ENCODE measurements around the gene LRFN2.

The LRFN2 gene

DNA sequence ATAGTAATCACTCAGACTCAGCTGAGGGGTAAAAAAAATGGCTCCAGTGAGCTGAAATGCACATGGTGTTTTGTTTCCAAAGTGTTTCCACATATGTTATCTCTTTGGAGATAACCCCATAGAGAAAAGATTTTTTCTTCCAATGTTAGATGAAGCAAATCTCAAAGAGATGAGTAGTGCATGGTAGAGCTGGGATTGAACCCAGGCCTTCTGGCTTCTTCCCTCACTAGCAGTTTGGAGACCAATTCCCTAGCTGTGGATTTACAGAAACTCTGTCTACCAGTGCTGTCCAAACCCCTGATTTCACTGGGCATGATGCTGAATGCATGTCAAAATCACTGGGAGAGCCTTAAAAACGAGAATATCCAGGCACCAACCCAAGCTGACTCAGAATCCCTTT lies 165.1 kb downstream of the LRFN2 start:
- TF ChIP-seq, protein P1, sequence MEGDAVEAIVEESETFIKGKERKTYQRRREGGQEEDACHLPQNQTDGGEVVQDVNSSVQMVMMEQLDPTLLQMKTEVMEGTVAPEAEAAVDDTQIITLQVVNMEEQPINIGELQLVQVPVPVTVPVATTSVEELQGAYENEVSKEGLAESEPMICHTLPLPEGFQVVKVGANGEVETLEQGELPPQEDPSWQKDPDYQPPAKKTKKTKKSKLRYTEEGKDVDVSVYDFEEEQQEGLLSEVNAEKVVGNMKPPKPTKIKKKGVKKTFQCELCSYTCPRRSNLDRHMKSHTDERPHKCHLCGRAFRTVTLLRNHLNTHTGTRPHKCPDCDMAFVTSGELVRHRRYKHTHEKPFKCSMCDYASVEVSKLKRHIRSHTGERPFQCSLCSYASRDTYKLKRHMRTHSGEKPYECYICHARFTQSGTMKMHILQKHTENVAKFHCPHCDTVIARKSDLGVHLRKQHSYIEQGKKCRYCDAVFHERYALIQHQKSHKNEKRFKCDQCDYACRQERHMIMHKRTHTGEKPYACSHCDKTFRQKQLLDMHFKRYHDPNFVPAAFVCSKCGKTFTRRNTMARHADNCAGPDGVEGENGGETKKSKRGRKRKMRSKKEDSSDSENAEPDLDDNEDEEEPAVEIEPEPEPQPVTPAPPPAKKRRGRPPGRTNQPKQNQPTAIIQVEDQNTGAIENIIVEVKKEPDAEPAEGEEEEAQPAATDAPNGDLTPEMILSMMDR (IDR thresholded peaks at IDR 0.05; ENCODE audit: low read depth, low read length) = no peak
- H3K4me3 ChIP-seq (ENCODE audit: low read depth, low read length) = no peak overlapping the region

DNA sequence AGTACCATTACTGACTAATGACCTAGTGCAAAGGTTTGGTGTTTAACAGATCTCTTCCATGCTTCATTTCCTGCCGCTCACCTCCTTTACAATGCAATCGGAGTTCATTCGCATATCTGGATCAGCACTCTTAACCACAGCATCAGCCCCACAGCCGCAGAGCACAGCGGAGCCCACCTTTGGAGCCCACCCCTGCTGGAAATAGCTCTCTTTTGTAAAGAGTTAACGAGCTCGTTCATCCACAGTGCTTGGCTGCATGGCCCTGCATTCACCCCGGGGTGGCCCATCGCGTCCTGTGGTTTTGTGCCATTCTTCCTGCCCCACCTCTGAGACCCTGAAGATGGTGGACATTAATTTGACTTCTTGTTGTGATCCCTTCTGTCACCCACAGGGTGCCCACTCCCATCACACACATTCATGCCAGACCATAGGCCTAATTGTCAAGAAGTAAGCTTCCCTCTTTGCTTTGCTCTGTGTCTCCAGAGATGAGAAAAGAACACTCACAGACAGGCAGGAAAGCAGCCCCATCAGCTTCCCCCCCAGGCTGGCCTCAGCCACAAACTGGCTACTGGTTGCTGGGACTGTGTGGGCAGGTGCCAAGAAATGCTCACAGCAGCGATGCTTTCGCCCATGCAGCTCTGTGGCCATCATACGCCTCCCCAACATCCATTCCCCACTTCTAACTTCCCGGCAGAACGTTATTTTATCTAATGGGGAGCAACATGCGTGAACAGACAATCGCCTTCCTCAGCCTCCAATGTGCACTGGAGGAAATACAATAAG lies 167.0 kb downstream of the LRFN2 start:
- TF ChIP-seq, protein P1 (IDR thresholded peaks at IDR 0.05; ENCODE audit: low read depth, low read length) = no peak
- H3K4me3 ChIP-seq (ENCODE audit: low read depth, low read length) = no peak overlapping the region

DNA sequence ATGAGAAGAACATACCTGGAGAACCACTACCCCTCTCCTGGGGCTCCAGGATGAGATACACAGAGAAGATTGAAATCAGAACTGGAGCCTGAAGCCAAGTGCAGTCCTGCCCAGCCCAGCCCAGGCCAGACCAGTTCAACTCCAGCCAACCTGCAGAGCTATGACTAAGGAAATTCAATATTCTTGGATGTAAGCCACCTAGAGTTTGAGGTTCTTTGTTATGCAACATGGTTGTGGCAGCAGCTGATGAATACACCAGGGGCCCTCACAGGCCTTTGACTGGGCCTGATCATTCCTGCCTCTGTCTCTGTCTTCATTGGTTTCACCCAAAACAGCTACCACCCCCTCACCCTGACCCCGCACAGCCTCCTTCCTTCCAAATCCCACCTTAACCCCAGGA lies 167.8 kb downstream of the LRFN2 start:
- no peak overlapping the region for H3K4me3 ChIP-seq (ENCODE audit: low read depth, low read length)

DNA sequence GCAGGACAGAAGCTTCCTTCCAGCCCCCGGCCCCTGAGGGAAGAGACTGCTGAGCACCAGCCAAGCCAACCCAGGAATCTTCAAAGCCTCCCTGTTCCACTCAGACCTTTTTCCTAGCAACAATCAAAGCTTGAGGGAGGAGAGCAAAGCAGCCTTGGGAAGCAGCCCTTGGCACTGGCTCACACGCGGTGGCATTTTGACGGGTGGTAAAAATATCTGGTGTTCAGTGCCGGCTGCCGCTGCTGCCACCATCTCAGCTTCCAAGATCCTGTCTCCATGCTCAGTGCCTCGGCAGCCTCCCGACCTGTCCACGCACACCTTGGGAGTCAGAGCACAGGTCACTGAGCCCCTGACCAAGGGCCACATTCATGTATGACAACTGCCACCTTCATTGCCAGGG lies 170.1 kb downstream of the LRFN2 start:
- no peak overlapping the region for H3K4me3 ChIP-seq (ENCODE audit: low read depth, low read length)
- TF ChIP-seq, protein P1 (IDR thresholded peaks at IDR 0.05; ENCODE audit: low read depth, low read length) = no peak

More for the DNA sequence above, 167.8 kb downstream of the LRFN2 start:
- TF ChIP-seq, protein P1 (IDR thresholded peaks at IDR 0.05; ENCODE audit: low read depth, low read length) = no peak

DNA sequence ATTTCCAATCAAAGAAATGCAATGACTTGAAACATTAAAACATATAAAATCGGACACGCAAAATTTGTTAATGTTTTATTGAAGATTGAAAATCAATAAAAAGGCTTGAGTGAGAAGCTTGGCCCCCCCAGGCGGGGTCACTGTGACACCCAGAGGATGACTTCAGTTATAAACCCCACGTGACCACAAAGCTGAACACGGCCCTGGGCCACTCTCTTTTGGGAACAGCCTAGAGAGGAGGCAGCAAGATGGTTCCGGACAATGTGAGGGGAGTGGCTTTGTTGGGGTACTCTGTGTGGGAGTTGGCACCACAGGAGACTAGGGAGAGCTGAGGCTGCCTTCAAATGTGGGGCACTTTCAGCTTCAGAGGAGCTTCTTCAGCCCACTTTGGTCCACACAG lies 172.5 kb downstream of the LRFN2 start:
- TF ChIP-seq, protein P1 (IDR thresholded peaks at IDR 0.05; ENCODE audit: low read depth, low read length) = no peak
- H3K4me3 ChIP-seq (ENCODE audit: low read depth, low read length) = no peak overlapping the region

DNA sequence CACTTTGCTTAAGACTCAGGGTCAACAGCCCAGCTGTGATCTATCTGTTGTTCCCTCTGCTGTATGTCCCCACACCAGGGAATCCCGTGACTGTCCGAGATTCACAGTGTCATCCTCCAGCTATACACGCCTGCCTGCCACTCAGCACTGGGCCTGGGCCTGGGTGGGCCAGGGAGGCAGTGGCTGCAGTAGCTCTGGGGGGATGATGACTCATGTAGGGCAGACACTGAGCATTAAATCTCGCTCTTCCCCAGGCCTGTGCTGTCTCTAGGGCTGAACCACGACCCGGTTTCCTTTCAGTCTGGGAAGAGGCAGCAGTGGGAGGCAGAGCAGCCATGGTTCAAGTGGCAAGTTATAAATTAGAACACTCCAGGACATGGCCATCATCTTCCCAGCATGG lies 173.9 kb downstream of the LRFN2 start:
- TF ChIP-seq, protein P1 (IDR thresholded peaks at IDR 0.05; ENCODE audit: low read depth, low read length) = no peak
- no peak overlapping the region for H3K4me3 ChIP-seq (ENCODE audit: low read depth, low read length)

DNA sequence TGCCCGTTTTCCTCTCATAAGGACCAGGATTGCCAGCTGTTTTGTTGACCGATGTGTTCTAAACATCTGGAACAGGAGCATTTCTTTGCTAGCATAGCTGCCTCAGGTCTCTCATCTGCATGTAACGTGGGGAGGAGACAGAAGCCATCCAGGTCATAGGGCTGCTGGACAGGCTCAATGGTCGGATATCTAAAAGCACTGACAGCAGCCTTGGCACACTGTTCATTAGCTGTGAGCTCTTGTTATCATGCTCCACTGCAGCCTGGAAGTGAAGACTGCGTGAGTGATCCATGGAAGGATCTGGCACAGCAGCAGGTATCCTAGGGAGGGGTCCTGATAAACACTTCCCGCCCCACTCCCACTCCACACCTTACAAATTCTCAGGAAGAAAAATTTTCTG lies 175.3 kb downstream of the LRFN2 start:
- H3K4me3 ChIP-seq (ENCODE audit: low read depth, low read length) = no peak overlapping the region
- TF ChIP-seq, protein P1 (IDR thresholded peaks at IDR 0.05; ENCODE audit: low read depth, low read length) = no peak

Measured in WI38 (cell line).